IMR-90 (cell line): Measurements from ENCODE around the gene CD163L1. TPM values are rescaled to one million over a fixed set of nuclear protein-coding genes. Genes with fewer than 3 reads are reported as not detected.

Experiments used
- ATAC-seq: fragments of 200-7000 bp; cut with Tn5 transposase; 2 replicates; pipeline ENCODE4 v1.9.1; 2020; ENCODE audit warnings: low read depth, mild to moderate bottlenecking, moderate library complexity
- BruUV-seq: library from RNA; stranded (reverse); fragments of 400-500 nt; replicated peaks from 2 replicates; lab custom pipeline; 2021; lab: Mats Ljungman, UMichigan
- CTCF ChIA-PET: fragments of 300-600 bp; formaldehyde crosslinking; extraction: SDS; loops from one replicate; lab custom pipeline; 2021; ENCODE audit warnings: antibody characterized with exemption; lab: Yijun Ruan, JAX
- POLR2A ChIA-PET: fragments of 300-600 bp; sonication (Branson Sonifier 250); formaldehyde crosslinking; loops from one replicate; lab custom pipeline; 2022; ENCODE audit warnings: antibody characterized with exemption; ENCODE audit not compliant: unreplicated experiment; lab: Charles Lee
- DNase-seq: peaks from one replicate; pipeline ENCODE4 v3.0.0; 2013
- H2AFZ ChIP-seq: replicated peaks from 2 replicates; pipeline ENCODE3; 2013; ENCODE audit warnings: low read length, mild to moderate bottlenecking; ENCODE audit not compliant: poor library complexity
- H2AK5ac ChIP-seq: 2 replicates; pipeline ENCODE4 v1.6.1; 2013; ENCODE audit warnings: low read depth, low read length, inconsistent platforms
- H2AK9ac ChIP-seq: replicated peaks from 2 replicates; pipeline ENCODE3; 2013; ENCODE audit warnings: mild to moderate bottlenecking, low read depth, low read length, moderate library complexity; ENCODE audit not compliant: poor library complexity
- H2BK120ac ChIP-seq: 2 replicates; pipeline ENCODE4 v1.6.1; 2013; ENCODE audit warnings: low read depth, low read length, inconsistent platforms
- H2BK15ac ChIP-seq: 3 replicates; pipeline ENCODE4 v1.6.1; 2013; ENCODE audit warnings: low read depth, low read length, inconsistent platforms
- H2BK20ac ChIP-seq: 2 replicates; pipeline ENCODE4 v1.6.1; 2013; ENCODE audit warnings: low read depth, mild to moderate bottlenecking, inconsistent platforms, low read length, moderate library complexity
- H2BK5ac ChIP-seq: 2 replicates; pipeline ENCODE4 v1.6.1; 2013; ENCODE audit warnings: mild to moderate bottlenecking, low read depth, low read length, inconsistent platforms; ENCODE audit not compliant: poor library complexity, severe bottlenecking
- H3K14ac ChIP-seq: replicated peaks from 2 replicates; pipeline ENCODE4 v1.6.1; 2013; ENCODE audit warnings: low read depth, low read length, inconsistent platforms
- H3K18ac ChIP-seq: 2 replicates; pipeline ENCODE4 v1.6.1; 2013; ENCODE audit warnings: low read depth, low read length, control low read depth
- H3K23ac ChIP-seq: 2 replicates; pipeline ENCODE4 v1.6.1; 2013; ENCODE audit warnings: low read depth, low read length, inconsistent platforms
- H3K27ac ChIP-seq: 2 replicates; pipeline ENCODE4 v1.5.1; 2013; ENCODE audit warnings: mild to moderate bottlenecking, control low read depth, low read length; ENCODE audit not compliant: insufficient read depth
- H3K27me3 ChIP-seq: 2 replicates; pipeline ENCODE4 v1.6.1; 2013; ENCODE audit warnings: low read length; ENCODE audit not compliant: control insufficient read depth, insufficient read depth
- H3K36me3 ChIP-seq: 2 replicates; pipeline ENCODE4 v1.6.1; 2013; ENCODE audit warnings: low read length, mixed read lengths; ENCODE audit not compliant: control insufficient read depth, insufficient read depth
- H3K4ac ChIP-seq: 2 replicates; pipeline ENCODE4 v1.6.1; 2013; ENCODE audit warnings: low read depth, low read length, inconsistent platforms
- H3K4me1 ChIP-seq: 2 replicates; pipeline ENCODE4 v1.6.1; 2013; ENCODE audit warnings: low read length, mixed read lengths; ENCODE audit not compliant: control insufficient read depth, insufficient read depth
- H3K4me2 ChIP-seq: 2 replicates; pipeline ENCODE4 v1.6.1; 2013; ENCODE audit warnings: low read depth, mild to moderate bottlenecking, control low read depth, low read length, moderate library complexity
- H3K4me3 ChIP-seq: 2 replicates; pipeline ENCODE4 v1.5.1; 2013; ENCODE audit warnings: low read depth, mild to moderate bottlenecking, control low read depth, low read length, moderate library complexity; ENCODE audit not compliant: insufficient read depth
- H3K56ac ChIP-seq: 2 replicates; pipeline ENCODE4 v1.6.1; 2013; ENCODE audit warnings: low read length, inconsistent platforms; ENCODE audit not compliant: insufficient read depth; ENCODE audit errors: extremely low read depth
- H3K79me1 ChIP-seq, 2 experiments: 2 replicates each; pipeline ENCODE4 v1.6.1; 2013; ENCODE audit warnings: low read length in 2 of 2, inconsistent platforms in 1 of 2, low read depth in 1 of 2
- H3K9ac ChIP-seq: 2 replicates; pipeline ENCODE4 v1.6.1; 2013; ENCODE audit warnings: low read depth, low read length, control low read depth
- H3K9me1 ChIP-seq: 2 replicates; pipeline ENCODE4 v1.6.1; 2013; ENCODE audit warnings: low read length, inconsistent platforms; ENCODE audit not compliant: insufficient read depth
- H3K9me3 ChIP-seq: 2 replicates; pipeline ENCODE4 v1.6.1; 2013; ENCODE audit warnings: low read length; ENCODE audit not compliant: control insufficient read depth, insufficient read depth
- H4K20me1 ChIP-seq: 2 replicates; pipeline ENCODE4 v1.6.1; 2013; ENCODE audit warnings: low read length, inconsistent platforms; ENCODE audit not compliant: insufficient read depth
- H4K5ac ChIP-seq: 2 replicates; pipeline ENCODE4 v1.6.1; 2013; ENCODE audit warnings: mild to moderate bottlenecking, low read depth, low read length, control low read depth
- H4K8ac ChIP-seq, 2 experiments: 2 replicates each; pipeline ENCODE4 v1.6.1; 2013; ENCODE audit warnings: low read depth in 2 of 2, low read length in 2 of 2, control low read depth in 1 of 2, inconsistent platforms in 1 of 2
- H4K91ac ChIP-seq: 2 replicates; pipeline ENCODE4 v1.6.1; 2013; ENCODE audit warnings: low read depth, low read length, inconsistent platforms; ENCODE audit not compliant: insufficient read depth
- BHLHE40 ChIP-seq: fragments of 150-350 bp; IDR thresholded peaks from 2 replicates; pipeline ENCODE4 v1.6.1; 2016; ENCODE audit warnings: mild to moderate bottlenecking, low read depth, low read length
- CEBPB ChIP-seq: IDR thresholded peaks from 2 replicates; pipeline ENCODE4 v1.6.1; 2012; ENCODE audit warnings: low read depth, low read length, improper control_type of control experiment
- CHD1 ChIP-seq: IDR thresholded peaks from 2 replicates; pipeline ENCODE4 v1.6.1; 2012; ENCODE audit warnings: low read depth, low read length, improper control_type of control experiment
- MAFK ChIP-seq: IDR thresholded peaks from 2 replicates; pipeline ENCODE4 v1.6.1; 2012; ENCODE audit warnings: low read depth, low read length, improper control_type of control experiment
- MAZ ChIP-seq: IDR thresholded peaks from 2 replicates; pipeline ENCODE4 v1.6.1; 2012; ENCODE audit warnings: low read depth, mild to moderate bottlenecking, low read length, improper control_type of control experiment, moderate library complexity, borderline replicate concordance
- MXI1 ChIP-seq: IDR thresholded peaks from 2 replicates; pipeline ENCODE4 v1.6.1; 2012; ENCODE audit warnings: low read depth, mild to moderate bottlenecking, low read length, moderate library complexity, borderline replicate concordance
- NFE2L2 ChIP-seq: fragments of 150-350 bp; IDR thresholded peaks from 2 replicates; pipeline ENCODE4 v1.6.1; 2016; ENCODE audit warnings: low read depth, mild to moderate bottlenecking, low read length
- RAD21 ChIP-seq: IDR thresholded peaks from 2 replicates; pipeline ENCODE4 v1.6.1; 2012; ENCODE audit warnings: low read length, improper control_type of control experiment
- RCOR1 ChIP-seq: IDR thresholded peaks from 2 replicates; pipeline ENCODE4 v1.6.1; 2012; ENCODE audit warnings: mild to moderate bottlenecking, low read length, improper control_type of control experiment; ENCODE audit not compliant: insufficient replicate concordance
- RFX5 ChIP-seq: IDR thresholded peaks from 2 replicates; pipeline ENCODE4 v1.8.0; 2012; ENCODE audit warnings: low read depth, mild to moderate bottlenecking, low read length, moderate library complexity
- SMC3 ChIP-seq: fragments of 150-350 bp; IDR thresholded peaks from 2 replicates; pipeline ENCODE4 v1.6.1; 2016; ENCODE audit warnings: low read depth, mild to moderate bottlenecking, antibody characterized with exemption, low read length, moderate library complexity
- dilution Hi-C: fragments of 300-500 bp; cut with HindIII; formaldehyde crosslinking; loops from one replicate; pipeline ENCODE4 v1.14.3; 2018; ENCODE audit warnings: low sequenced_read_pairs; ENCODE audit not compliant: unreplicated experiment
- in situ Hi-C: fragments of 300-500 bp; cut with MboI; formaldehyde crosslinking; loops from 3 replicates; pipeline ENCODE4 v1.14.3; 2019; ENCODE audit warnings: low sequenced_read_pairs, inconsistent platforms, mixed read lengths
- intact Hi-C: fragments of 100-400 bp; cut with micrococcal nuclease; formaldehyde crosslinking; loops from 2 replicates; pipeline ENCODE4 v1.10.0; 2022
- polyA plus RNA-seq, 3 experiments: library from polyadenylated mRNA; depleted of rRNA; stranded (reverse); fragments of >200 nt; gene quantifications; 2 replicates each; pipeline ENCODE4 v1.2.3, GENCODE V29; 2012; ENCODE audit warnings: low replicate concordance in 1 of 3
- total RNA-seq: library from RNA; depleted of rRNA; stranded (reverse); fragments of >200 nt; gene quantifications from 2 replicates; pipeline ENCODE4 v1.2.3, GENCODE V29; 2012
- TF ChIP-seq, protein P1 (sequence below): fragments of 150-350 bp; IDR thresholded peaks from 2 replicates; pipeline ENCODE4 v1.6.1; 2017; ENCODE audit warnings: mild to moderate bottlenecking, antibody characterized with exemption, low read length, low read depth
- TF ChIP-seq, protein P2 (sequence below): conservative IDR thresholded peaks from 2 replicates; pipeline ENCODE4 v1.5.1; 2012; ENCODE audit warnings: mild to moderate bottlenecking, low read depth, low read length, improper control_type of control experiment

Gene CD163L1
- total and polyA plus RNA-seq, 2 of the 4 experiments (the other 2 are of a cell fraction), result 0.50 to 1.6 TPM

DNA sequence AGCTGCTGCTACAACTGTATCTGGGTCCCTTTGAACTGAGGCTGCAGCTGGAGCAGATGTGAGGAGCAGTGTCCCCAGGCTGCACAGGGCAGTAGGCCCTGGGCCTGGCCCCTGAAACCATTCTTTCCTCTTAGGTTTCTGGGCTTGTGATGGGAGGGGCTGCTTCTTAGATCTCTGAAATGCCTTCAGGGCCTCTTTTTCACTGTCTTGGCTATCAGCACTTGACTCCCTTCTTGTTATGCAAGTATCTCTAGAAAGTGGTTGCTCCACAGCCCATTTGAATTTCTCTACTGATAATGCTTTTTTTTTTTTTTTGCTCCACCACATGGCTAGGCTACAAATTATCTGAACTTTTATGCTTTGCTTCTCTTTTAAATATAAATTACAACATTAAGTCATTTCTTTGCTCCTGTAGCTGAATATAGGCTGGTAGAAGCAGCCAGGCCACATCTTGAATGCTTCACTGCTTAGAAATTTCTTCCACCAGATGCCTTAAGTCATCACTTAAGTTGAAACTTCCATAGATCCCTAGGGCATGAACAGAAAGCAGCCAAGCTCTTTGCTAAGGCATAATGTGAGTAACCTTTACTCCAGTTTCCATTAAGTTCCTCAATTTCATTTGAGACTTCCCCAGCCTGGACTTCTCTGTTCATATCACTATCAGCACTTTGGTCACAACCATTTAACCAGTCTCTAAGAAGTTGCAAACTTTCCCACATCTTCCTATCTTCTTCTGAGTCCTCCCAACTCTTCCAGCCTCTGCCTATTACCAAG lies 98.9 kb downstream of the CD163L1 start:
- Histone ChIP-seq H3K56ac (no peak overlapping the region), H3K23ac (no peak overlapping the region), H2BK15ac (no peak overlapping the region), H4K20me1 (no peaks in the 10 kb centered on the region), H3K9me3 (peaks cover 2% of the 10 kb centered on the region), H2AK9ac (no peak overlapping the region), H3K4me1 (no peaks in the 10 kb centered on the region), H3K9ac (no peak overlapping the region), H3K4me2 (no peak overlapping the region), H3K4ac (no peak overlapping the region), H2BK120ac (no peak overlapping the region), H2BK5ac (no peak overlapping the region), H2AFZ (no peak overlapping the region), H2AK5ac (no peak overlapping the region), H3K18ac (no peak overlapping the region), H4K8ac (no peak overlapping the region), H3K9me1 (no peaks in the 10 kb centered on the region), H4K5ac (no peak overlapping the region), H3K4me3 (no peak overlapping the region), H3K14ac (no peak overlapping the region), H2BK20ac (no peak overlapping the region), H4K91ac (no peak overlapping the region), H3K27me3 (no peaks in the 10 kb centered on the region), H3K27ac (no peak overlapping the region), H3K36me3 (no peaks in the 10 kb centered on the region), H3K79me1 (no peaks in the 10 kb centered on the region)
- no TSS peak for BruUV-seq
- ChIA-PET POLR2A (no interaction called here), CTCF (no interaction called here)
- intact Hi-C loops, result no loop called here
- ATAC-seq (no peak), DNase-seq (no peak)
- no peak for TF ChIP-seq RAD21
- TF ChIP-seq, protein P1, sequence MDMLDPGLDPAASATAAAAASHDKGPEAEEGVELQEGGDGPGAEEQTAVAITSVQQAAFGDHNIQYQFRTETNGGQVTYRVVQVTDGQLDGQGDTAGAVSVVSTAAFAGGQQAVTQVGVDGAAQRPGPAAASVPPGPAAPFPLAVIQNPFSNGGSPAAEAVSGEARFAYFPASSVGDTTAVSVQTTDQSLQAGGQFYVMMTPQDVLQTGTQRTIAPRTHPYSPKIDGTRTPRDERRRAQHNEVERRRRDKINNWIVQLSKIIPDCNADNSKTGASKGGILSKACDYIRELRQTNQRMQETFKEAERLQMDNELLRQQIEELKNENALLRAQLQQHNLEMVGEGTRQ, result no peak
- TF ChIP-seq SMC3, result no peak
- TF ChIP-seq CHD1, result no peak
- no peak for TF ChIP-seq MAZ
- TF ChIP-seq, protein P2, sequence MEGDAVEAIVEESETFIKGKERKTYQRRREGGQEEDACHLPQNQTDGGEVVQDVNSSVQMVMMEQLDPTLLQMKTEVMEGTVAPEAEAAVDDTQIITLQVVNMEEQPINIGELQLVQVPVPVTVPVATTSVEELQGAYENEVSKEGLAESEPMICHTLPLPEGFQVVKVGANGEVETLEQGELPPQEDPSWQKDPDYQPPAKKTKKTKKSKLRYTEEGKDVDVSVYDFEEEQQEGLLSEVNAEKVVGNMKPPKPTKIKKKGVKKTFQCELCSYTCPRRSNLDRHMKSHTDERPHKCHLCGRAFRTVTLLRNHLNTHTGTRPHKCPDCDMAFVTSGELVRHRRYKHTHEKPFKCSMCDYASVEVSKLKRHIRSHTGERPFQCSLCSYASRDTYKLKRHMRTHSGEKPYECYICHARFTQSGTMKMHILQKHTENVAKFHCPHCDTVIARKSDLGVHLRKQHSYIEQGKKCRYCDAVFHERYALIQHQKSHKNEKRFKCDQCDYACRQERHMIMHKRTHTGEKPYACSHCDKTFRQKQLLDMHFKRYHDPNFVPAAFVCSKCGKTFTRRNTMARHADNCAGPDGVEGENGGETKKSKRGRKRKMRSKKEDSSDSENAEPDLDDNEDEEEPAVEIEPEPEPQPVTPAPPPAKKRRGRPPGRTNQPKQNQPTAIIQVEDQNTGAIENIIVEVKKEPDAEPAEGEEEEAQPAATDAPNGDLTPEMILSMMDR, result no peak
- TF ChIP-seq RFX5, result no peak
- TF ChIP-seq MXI1, result no peak
- TF ChIP-seq NFE2L2, result no peak
- TF ChIP-seq BHLHE40, result no peak
- TF ChIP-seq CEBPB, result no peak
- TF ChIP-seq RCOR1, result no peak
- TF ChIP-seq MAFK, result no peak
- in situ Hi-C loops, result no loop called here
- dilution Hi-C loops, result no loop called here
